Measurements from ENCODE around the gene LRRC49.
"Not testable (repeated sequence)": the region's sequence is repeated elsewhere in the genome, so short reads cannot be mapped to it uniquely, and the experiment has no call there.

LRRC49 gene, protein sequence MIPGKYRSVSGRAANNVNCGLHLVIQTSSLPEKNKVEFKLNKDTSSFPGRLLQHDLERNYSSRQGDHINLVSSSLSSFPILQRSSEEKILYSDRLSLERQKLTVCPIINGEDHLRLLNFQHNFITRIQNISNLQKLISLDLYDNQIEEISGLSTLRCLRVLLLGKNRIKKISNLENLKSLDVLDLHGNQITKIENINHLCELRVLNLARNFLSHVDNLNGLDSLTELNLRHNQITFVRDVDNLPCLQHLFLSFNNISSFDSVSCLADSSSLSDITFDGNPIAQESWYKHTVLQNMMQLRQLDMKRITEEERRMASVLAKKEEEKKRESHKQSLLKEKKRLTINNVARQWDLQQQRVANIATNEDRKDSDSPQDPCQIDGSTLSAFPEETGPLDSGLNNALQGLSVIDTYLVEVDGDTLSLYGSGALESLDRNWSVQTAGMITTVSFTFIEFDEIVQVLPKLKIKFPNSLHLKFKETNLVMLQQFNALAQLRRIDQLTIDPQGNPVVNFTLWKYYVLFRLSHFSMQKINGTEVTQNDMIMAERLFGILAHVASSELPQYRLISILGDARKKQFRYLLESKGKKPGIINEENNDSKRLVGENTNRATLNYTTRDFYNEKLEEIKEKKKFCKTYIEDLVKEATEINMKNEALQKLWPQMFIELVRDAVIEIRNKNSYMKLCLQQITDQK

DNA sequence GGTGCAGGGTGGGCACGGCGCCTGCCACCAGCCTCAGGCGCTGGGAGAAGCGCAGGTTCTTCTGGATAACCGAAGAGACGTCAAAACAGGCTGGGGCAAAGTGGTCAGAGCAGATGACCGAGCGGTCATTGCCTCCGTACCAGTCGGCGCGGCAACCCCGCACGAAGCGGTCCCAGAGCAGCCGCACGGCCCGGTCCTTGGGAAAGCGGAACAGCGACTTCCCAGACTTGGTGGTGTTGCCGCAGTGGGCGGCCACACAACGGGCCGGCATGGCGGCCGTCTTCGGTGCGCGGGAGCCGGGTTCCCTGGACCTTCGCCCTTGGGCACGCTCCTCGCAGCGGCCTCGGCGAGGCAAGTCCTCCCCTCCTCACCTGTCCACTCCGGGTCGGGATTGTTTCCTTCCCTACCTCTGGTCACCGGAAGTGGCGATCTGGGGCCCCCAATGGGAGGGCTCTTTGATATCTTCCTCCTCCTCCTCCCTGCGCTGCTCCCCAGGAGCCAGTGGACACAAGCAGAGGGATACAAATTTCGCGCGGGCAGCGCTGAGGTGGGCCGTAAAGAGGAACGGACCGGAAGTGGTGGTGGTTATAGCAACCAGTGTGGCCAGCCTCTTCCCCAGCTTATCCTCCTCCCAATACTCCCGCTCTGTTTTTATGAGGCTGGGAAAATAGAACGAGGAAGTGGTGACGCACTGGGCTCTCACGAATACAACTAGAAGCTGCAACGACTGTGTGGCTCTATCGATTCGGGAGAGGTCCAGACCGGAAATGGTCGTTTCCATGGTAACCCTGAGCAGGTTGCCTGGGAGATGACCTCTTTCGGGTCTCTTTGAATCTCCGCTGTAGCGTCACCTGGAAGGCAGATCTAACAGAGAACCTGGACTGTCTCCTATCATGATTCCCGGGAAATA lies at the start of gene LRRC49, which contains the start of gene THAP10:
LRRC49 (plus strand) TSS at position 825 of the 910 bp plus-strand sequence; CDS start at position 894, 69 bp downstream.
THAP10 (minus strand) TSS at position 432 of the 910 bp plus-strand sequence; CDS start at position 271, 161 bp downstream.
- DNase-seq (ENCODE audit: low read depth in 2 of 2), result no peak

DNA sequence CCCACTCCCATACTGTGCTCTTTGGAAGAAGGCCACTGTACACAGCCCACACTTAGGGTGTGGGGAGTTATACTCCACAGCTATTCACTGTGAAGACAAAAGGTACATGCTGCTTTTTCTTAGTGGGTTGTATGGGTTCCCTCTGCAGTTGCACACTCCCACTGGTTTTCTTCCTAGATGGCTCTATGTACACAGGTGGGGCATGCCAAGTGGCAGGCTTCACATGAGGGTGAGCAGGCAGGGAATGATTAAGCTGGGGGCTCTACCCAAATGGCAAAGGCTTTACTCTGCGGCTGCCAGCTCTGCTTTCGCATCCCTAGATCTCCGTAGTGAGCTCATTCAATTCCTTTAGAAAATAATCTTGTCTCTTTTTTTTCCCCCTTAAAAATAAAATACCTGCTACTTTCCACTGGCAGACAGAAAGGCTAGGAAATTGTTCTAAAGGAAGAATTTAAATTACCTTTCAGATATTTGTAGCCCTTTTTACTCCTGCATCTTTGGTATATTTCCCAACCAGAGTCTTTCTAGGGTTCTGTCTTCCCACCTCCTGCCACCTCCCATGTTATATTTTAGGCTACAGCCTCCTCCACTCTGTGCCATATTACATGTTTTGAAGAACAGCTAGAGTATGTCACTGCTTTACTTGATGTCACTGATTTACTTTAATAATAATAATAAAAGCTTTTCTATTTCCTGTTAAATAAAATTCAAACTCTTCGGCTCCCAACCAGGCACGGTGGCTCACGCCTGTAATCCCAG lies 46.8 kb upstream of the LRRC49 start:
- DNase-seq (ENCODE audit: low read depth in 2 of 2), result no peak

DNA sequence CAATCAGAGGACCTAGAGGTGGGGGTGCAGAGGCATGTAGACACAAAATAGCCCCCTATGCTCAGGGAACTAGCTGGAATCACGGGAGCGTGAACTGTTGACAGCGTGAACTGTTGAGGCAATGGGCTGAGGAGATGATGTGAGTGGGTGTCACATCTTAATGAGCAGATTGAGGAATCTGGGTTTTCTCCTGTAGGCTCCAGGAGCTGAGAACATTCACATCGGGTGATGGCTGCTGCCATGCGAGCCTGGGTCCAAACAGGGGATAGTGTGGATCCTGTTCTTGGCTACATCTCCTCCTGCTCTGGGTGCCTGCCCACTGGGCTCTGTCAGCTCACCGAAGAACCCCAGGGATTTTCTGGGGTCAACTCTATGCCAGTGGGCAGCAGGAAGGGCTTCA lies 40.7 kb upstream of the LRRC49 start:
- no peak for DNase-seq (ENCODE audit: low read depth in 2 of 2)

DNA sequence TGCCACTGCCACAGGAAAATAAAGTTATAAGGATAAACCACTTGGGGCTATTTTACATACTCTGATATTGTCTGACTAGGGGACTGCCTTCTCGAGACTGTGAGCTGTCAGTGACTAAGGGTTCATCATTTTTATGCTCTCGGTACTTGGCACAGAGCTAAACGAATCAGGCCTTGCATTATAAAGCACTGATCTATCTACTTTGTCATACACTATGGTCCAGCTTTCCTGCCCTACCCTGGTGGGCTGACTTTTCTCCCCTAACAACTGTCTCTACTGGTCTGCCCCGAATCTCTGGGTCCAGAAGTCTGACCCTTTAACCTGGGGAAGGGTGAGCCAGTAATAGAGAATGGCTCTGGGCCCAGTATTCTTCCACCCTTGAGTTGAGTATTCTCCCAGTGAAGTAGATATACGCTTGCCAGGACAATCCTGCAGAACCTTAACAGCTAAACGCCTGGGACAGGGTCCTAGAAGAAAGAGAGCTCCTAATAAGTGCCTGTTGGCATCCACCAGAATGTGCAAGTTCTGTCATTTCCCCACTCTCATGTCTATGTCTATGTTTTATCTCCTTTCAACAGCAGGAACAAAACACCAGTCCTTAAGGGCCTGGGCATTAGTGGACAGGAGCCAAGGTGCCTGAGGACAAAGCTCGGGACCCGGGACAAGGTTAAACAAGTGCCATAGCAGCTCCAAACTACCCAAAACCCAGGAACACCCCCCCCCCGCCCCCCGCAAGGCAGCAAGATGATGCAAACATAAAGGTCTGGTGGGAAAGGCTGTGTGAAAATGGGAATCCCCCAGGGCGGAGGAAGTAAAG lies 39.9 kb upstream of the LRRC49 start:
- no peak for DNase-seq (ENCODE audit: low read depth in 2 of 2)

DNA sequence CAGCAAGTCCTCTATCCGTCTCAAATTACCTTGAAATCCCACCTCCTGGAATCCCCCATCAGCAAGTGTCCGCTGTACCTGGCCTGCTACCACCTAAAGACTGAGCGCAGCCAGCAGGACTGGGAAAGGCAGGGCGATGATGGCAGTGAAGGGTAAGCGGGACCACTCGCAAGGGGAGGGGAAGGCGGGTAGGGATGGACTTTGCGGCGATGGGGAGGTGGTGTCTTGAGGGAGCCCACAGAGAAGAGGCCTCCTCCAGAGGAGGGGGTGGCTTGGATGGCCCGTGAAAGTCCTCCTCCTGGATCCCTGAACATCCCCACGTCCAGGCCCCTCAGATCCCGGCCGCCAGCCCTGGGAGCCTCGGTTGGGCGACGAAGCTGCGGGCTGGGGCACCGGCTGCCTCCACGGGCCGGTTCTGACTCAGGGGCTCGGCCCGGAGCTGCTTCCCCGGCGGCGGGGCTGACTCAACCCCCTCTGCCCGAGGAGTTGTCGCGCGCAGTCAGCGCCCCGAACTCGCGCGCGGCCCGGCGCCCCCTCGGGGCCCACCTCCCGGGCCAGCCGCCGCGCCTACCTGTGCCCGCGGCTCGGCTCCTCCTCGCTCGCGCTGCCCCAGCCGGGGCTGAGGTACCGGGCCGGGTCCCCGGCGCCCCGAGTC lies 39.2 kb upstream of the LRRC49 start:
- no peak for DNase-seq (ENCODE audit: low read depth in 2 of 2)

DNA sequence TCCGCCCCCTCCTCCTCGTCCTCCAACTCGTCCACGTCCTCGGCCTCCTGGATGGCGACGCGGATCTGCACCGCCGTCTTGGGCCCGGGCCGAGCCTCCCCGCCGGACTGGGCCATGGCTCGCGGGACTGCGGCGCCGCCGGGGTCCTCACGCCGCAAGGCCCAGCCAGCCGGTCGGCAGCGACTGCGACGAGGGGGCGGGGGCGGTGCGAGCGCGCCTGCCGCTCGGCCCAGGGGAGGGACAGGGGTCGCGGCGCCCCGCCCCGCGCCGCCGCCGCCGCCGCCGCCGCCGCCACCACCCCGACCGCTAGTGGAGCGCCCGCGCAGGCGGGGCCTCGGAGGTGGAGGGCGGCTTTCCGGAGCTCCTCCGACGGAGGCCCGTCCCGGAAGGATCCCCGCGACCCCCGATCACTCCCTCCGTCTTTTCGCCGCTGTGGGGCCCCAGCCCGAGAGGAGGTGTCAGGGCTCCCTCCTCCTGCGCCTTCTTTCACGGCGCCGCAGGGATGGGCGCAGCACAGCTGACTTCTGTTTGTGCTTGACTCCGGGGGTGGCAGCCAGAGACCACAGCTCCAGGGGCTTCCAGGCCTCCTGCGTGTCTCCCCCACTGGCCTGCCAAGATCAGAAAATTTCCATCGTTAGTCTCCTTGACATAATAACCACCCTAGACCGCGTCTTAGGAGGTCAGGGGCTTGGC lies 38.5 kb upstream of the LRRC49 start, which contains the start of gene LARP6:
LARP6 (minus strand) TSS at position 185 of the 693 bp plus-strand sequence; CDS start at position 116, 69 bp downstream.
- DNase-seq (ENCODE audit: low read depth in 2 of 2), result peak in 1 of 2 donors; percentile 1

DNA sequence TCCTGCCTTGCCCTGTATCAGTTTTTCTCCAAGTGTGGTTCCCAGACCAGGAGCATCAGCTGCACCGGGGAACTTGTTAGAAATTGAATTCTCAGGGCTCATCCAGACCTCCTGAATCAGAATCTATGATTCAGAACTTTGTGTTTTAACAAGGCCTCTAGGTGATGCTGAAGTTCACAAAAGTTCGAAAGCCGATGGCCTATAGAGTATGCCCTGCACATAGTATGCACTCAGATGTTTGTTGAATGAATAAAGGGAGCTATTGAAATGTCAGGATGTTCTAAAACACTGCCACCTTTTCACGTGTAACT lies 38.0 kb upstream of the LRRC49 start:
- DNase-seq (ENCODE audit: low read depth in 2 of 2), result no peak

DNA sequence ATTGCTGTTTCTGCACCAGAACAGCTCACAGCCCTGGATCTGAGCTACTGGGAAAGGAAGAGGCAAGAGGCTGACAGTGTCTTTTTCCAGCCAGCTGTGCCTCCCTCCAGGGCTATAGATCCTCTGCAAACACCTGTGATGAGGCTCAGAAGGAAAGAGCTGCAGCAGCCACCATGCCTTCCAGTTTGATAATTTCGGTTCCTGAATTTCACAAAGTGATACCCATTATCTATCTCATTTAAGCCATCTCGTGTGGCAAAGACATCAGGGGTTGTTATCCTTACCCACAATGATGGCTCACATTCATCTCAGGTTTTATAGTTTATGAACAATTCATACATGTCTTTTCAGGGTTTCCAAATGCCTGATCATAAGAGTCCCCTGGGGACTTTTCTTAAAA lies 36.9 kb upstream of the LRRC49 start:
- DNase-seq (ENCODE audit: low read depth in 2 of 2), result no peak

DNA sequence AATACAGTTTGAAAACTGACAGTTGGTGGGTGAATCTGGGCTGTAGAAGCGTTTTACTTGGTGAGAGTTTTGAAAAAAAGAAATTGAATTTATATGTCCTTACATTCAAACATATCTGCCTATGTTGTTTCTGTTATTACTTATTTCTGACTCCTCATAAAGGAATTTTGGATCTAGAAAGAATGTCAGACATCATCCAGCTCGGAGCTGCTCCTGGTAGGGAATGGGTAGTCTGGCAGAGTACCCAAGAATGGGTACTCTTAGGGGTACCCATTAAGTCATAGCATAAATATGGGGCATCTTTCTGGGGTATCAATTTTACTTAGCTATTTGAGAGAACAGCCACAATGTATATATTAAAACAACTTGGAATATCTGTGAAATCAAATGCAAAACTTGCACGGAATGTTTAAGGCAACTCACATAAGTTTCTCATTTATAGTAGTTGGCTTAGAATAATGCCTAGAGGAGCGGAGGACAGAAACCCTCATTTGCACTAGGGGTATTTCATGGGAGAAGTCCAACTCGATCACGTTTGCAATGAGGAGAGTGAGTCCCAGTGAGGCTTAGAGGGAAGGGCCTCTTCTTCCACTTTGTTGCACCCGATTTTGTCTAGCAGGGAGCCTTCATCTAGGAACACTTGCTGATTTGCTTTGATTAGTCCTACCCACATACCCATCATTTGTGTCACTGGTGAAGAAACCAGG lies 36.3 kb upstream of the LRRC49 start:
- DNase-seq (ENCODE audit: low read depth in 2 of 2), result no peak

DNA sequence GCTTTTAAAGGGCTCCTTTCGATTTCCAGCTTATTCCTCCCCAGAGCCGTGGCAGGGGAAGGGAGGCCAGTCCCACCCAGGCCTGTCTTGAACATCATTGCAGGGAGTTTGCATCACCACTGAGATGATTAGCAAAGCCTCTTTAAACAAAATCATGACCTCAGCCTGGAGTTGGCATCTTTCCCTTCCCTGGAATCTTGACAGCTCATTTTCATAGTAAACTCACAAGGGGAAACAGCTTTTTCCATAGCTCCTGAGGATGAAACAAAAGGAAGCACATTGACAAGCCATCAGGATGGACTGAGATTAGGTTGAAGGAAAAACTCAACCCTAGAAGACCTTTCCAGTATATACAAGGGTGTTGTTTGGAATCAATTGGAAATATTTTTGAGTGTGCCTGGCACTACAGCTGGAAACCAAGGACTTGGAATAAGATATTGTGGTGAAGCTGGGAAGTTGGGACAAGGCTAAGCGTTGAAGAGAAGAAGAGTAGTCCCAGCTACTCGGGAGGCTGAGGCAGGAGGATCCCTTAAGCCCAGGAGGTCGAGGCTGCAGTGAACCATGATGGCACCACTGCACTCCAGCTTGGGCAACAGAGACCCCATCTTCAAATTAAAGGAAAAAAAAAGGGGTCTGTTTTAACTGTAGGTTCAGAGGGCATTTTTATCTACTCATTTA lies 35.6 kb upstream of the LRRC49 start:
- DNase-seq (ENCODE audit: low read depth in 2 of 2), result no peak

DNA sequence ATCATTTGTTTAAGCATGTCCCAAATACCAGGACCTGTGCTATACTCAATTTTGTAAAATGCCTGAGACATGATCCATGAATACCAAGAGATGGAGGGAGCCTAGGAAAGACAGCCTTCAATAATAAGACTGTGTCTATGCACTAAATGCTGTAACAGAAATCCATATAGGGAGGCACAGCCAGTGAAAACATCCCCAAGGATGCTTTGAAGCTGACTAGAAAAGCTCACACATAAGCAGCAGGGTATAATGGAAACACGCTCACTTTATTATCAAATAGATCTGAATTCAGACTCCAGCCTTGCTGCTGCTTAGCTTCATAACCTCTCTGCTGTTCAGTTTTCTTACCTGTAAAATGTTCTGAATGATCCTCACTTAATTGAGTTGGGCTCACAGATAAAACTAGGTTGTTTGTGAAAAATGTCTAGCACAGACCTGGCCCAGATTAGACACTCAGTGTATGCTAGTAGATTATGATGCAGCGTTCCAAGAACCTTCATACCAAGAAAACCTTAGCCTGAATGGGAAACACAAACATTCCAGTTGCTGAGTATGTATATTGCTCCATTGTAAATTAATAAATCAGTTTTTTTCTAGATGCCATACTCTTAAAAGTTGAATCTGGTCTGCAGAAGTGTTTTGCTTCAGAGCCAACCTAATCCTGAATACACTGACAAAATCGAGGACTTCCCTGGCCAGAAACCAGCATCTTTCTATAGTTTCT lies 34.9 kb upstream of the LRRC49 start:
- no peak for DNase-seq (ENCODE audit: low read depth in 2 of 2)

DNA sequence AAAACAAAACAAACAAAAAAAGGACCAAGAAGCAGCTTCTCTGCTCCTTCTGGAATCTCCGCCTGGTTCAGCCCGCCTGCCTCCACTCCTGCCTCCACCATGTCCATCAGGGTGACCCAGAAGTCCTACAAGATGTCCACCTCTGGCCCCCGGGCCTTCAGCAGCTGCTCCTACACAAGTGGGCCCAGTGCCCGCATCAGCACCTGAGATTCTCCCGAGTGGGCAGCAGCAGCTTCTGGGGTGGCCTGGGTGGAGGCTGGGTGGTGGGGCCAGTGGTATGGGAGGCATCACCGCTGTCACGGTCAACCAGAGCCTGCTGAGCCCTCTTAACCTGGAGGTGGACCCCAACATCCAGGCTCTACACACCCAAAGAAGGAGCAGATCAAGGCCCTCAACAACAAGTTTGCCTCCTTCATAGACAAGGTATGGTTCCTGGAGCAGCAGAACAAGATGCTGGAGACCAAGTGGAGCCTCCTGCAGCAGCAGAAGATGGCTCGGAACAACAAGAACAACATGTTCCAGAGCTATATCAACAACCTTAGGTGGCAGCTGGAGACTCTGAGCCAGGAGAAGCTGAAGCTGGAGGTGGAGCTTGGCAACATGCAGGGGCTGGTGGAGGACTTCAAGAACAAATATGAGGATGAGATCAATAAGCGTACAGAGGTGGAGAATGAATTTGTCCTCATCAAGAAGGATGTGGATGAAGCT lies 33.9 kb upstream of the LRRC49 start:
- not testable (repeated sequence) for DNase-seq (ENCODE audit: low read depth in 2 of 2)

DNA sequence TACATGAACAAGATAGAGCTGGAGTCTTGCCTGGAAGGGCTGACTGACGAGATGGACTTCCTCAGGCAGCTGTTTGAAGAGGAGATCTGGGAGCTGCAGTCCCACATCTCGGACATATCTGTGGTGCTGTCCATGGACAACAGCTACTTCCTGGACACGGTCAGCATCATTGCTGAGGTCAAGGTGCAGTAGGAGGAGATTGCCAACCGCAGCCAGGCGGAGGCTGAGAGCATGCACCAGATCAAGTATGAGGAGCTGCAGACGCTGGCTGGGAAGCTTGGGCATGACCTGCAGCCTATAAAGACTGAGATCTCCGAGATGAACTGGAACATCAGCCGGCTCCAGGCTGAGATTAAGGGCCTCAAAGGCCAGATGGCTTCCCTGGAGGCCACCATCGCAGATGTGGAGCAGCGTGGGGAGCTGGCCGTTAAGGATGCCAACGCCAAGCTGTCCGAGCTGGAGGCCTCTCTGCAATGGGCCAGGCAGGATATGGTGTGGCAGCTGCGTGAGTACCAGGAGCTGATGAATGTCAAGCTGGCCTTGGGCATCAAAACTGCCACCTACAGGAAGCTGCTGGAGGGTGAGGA lies 33.2 kb upstream of the LRRC49 start:
- DNase-seq (ENCODE audit: low read depth in 2 of 2), result no peak

DNA sequence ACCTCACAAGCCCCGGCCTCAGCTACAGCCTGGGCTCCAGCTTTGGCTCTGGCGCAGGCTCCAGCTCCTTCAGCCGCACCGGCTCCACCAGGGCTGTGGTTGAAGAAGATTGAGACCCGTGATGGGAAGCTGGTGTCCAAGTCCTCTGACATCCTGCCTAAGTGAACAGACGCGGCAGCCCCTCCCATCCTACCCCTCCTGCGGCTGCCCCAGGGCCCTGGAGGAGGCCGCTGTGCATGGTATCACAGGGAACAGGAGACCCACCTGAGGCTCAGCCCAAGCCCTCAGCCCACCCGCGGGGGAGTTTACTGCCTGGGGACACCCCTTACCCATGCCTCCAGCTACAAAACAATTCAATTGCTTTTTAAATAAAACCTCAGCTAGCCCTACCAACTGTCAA lies 32.6 kb upstream of the LRRC49 start:
- DNase-seq (ENCODE audit: low read depth in 2 of 2), result no peak

DNA sequence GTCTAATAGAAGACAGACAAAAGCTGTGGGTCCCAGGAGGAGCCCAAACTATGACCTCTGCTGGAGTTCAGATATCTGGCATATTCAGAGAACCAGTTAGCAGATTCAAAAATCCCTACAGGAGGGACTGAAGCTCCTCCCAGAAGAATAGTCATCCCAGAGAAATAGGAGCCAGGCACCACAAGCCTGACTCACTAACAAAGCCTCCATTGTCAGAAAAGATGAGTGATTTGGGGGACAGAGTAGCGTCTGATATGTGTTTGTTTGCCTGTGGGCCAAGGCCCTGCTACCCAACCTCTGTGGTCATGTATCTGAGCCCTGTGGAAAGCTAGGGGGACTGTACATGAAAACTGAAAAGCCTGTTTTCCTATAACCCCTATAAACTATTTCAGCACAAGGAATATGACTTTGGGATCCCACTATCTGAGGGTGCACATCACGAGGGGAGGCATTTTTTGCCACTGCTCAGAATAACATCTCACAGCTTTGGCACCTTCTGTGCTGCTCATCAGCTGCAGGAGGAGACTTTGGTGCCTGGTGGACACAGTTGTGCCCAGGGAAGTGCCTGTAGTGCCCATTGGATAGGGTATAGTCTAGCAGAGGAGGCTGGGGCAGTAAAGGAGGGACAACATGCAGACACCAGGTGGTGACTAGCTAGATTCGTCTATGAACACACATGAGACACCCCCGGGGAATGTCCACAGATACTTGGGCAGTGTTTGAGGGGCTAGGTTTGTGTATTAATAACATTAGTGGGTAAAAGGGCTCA lies 29.0 kb upstream of the LRRC49 start:
- DNase-seq (ENCODE audit: low read depth in 2 of 2), result no peak

All from activated CD8-positive, alpha-beta memory T cell treated with anti-CD3 and anti-CD28 coated beads for 4 hours (primary cell).